NK-92 (cell line): Measurements from ENCODE around the gene ARVCF.

Source experiments
- DNase-seq: peaks from one replicate; lab custom pipeline; 2025; ENCODE audit not compliant: unreplicated experiment; lab: John Stamatoyannopoulos, UW

ARVCF gene

GRCh38 chr22:20054034-20054427 is 37.4 kb upstream of the ARVCF start:
- DNase-seq, result no peak

GRCh38 chr22:20053407-20054033 is 36.9 kb upstream of the ARVCF start:
- no peak for DNase-seq

GRCh38 chr22:20052309-20053259 is 36.0 kb upstream of the ARVCF start:
- no peak for DNase-seq

GRCh38 chr22:20051927-20052308 is 35.3 kb upstream of the ARVCF start:
- no peak for DNase-seq

DNA sequence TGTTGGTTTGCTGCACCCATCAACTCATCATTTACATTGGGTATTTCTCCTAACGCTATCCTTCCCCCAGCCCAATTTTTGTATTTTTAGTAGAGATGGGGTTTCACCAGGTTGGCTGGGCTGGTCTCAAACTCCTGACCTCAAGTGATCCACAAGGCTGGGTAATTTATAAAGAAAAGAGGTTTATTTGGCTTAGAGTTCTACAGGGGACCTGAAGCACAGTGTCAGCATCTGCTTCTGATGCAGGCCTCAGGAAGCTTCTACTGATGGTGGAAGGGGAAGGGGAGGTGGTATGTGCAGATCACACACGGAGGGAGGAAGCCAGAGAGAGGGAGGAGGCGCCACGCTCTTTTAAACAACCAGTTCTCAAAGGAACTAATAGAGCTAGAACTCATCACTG is 30.1 kb upstream of the ARVCF start:
- DNase-seq, result no peak

DNA sequence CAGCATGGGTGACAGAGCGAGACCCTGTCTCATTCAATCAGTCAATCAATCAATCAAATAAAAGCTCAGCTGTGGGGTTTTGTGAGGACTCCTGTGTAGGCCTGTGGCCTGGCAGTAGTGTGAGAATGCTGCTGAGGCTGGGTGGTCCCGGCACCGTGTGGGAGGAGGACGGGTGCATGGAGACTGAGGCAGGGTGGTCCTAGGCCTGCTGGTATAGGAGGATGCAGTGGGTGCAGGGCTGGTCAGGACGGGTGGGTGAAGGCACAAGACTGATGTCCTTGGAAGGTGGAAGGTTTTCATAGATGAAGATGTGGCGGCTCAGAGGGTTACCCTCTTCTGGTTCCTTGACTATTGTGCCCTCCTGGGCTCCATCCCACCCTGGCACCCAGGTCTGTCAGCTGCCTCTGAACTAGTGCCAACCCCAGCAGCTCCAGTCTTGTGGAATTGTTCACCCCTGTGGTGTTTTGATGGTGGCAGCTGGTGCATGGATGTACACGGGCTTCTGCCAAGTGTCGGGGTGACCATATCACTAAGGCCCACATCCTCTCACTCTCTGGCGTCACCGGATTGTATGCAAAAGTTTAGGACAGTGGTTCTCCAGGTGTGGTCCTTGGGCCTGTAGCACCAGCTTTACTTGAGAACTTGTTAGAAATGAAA is 28.0 kb upstream of the ARVCF start:
- DNase-seq, result no peak

- DNase-seq, result no peak
These were observed 27.3 kb upstream of the ARVCF start for GRCh38 chr22:20043997-20044342.

DNA sequence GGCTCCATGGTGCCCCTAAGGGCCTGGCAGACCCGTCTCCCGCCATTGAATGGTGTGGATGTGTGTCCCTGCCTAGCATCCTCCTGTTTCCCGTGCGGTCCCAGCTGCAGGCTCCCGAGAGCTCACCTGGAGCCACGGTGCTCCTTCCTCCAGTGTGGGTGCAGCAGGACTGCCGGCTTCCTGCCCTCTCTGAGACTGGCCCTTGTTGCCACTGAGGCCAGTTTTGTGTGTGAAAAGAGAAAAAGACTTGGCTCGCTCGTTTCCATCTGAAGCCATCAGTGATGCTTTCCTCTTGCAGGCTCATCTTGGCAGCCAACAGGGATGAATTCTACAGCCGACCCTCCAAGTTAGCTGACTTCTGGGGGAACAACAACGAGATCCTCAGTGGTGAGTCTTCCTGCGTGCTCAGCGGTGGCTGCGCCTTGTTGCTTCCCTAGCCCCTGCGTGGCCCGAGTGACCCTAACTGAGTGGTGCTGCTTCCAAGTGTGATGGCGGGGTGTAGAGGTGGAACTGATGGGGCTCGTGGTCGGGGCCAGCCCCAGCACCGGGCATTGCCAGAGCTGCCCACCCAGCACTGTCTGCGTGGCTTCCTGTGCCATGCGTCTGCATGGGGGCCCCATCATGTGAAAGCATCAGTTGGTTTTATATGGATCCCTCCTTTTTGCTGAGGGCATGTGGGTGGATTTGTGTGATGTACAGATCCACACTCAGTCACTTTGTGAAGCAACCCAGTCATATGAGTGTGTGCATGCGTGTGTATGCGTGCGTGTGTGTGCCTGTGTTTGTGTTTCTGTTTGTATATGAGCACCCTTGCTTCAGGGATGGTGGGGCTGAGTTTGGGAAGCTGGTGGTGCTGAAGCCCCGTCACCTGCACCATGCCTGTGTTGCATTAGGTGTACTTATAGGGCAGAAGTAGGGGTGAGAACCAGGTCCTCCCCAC is 26.7 kb upstream of the ARVCF start:
- no peak for DNase-seq

DNA sequence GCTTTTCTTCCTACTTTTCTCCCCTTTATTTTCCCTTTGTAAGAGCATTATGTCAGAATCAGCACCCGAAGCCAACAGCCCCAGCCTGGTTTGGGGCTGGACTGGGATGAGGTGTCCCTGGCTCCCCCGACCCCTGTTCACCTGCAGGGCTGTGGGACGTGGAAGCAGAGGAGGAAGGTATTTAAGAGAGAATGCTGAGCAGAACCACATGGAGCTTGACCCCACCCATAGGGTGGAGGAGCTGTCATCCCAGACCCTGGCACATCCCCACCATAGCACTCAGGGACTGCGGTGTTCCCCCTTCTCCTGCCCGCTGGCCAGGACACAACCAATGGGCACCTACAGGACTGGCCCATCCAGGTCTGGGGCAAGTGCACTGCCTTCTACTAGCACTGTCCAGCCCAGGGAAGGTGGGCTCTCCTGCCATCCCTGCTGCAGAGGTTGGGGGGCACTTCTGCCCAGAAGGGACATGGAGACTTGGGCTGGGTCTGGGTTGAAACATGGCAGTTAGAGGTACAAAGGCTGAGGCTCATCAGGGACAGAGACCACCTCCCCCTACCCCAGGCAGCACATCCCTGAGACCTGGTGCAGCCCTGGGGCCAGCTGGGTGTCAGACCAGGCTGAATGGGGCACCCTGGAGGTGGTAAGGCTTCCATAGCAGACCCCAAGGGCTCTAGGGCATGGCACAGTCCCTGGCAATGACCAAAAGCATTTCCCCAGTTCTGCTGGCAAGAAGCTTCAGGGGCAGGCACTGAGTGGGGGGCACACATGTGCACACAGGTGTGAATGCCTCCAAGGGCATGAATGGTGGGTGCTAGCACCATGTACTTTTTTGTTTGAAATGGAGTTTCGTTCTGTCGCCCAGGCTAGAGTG is 23.9 kb upstream of the ARVCF start:
- DNase-seq, result no peak

DNA sequence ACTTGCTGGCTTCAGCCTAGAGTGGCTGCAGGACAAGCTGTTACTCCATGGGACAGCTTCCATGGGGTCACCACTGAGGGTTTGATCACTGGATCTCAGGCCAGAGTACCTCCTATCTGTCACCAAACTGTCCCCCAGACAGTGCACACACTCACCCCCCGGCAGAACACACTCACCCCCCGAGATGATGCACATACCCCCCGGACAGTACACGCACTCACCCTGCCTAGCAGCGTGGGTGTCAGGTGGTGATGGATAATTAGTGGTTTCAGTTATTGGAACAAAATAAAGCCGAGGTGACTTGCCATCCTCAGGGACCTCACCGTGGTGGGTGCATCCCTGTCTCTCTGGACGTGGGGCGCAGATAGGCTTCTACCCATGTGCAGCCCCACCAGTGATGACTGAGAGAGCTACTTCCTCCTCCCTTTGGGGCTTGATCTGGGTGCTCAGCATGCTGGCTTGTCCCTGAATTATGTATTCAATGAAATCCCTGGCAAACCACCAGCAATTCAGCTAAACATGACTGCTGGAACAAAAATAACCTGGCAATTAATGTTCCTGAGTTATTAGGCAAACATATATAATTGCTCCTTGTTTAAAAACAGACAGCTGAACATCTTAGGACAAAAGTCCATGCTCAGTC is 23.2 kb upstream of the ARVCF start:
- DNase-seq, result no peak

DNA sequence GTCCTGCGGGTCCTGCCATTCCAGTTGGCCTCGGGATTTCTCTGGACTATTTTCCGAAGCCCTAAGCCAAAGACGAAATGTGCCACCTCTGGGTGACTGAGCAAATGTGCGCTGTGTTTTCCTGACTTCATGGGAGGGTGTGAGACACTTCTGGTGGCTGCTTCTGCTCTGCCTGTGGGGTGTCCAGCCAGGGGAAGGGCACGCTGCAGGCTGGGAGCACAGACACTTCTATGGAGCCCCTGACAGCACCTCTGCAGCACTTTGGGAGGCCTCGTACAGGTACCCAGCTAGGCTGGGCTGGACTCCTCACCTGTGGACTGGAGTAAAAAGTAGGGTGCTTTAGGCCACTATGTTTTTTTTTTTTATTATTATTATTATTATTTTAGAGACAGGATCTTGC is 22.0 kb upstream of the ARVCF start:
- no peak for DNase-seq

DNA sequence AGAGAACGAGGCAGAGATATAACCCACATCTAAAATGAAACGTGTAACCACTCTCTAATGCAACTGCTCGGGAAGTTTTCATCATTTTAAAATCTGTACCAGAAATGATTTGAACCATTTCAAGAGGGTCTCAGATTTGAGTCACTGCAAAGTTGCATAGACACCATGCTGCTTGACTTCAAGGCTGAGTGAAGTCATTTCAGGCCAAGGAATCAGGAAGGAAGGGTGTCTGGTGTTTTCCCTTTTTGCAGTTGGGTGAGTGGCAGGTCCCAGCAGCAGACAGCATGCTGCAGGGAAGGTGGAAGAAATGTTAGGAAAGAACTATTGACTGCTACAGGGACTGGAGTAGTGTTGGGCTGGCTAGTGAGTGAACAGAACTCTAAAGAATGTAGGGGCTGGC is 20.8 kb upstream of the ARVCF start:
- DNase-seq, result no peak

DNA sequence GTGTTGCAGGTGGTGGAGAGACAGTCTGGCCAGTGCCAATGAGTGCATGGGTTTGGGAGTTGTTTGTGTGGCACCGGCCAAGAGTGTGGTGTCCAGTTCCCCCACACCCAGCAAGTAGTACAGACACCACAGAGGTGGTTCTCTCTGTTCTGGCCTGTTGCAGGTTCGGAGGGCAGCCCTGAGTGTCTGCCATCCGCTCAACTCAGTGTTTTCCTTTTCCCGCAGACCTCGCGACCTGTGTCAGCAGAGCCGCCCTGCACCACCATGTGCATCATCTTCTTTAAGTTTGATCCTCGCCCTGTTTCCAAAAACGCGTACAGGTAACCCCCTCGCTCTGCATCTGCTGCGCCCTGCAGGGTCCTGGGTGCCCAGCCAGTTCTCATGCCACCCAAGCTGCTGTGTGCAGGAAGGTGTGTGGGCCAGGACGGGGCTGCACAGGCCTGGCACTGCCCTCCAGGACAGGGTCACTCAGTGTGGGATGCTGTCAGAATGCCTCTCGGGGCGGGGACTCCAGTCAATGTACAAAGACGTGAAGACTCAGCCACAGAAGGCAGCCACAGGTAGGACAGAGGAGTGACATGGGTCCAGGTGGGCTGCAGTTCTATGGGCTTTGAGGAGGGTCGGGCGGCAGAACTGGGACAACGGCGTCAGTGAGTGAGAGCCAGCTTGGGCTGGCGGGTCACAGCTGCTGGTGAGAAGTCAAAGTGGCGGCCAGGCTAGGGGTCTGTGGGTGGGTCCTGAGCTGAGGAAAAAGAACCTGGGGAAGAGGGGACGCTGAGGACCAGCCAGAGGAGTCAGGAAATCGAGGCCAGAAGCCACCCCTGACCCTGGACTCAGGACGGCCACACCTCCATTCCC is 20.1 kb upstream of the ARVCF start:
- DNase-seq, result no peak

GRCh38 chr22:20036084-20036482 is 19.5 kb upstream of the ARVCF start:
- no peak for DNase-seq

DNA sequence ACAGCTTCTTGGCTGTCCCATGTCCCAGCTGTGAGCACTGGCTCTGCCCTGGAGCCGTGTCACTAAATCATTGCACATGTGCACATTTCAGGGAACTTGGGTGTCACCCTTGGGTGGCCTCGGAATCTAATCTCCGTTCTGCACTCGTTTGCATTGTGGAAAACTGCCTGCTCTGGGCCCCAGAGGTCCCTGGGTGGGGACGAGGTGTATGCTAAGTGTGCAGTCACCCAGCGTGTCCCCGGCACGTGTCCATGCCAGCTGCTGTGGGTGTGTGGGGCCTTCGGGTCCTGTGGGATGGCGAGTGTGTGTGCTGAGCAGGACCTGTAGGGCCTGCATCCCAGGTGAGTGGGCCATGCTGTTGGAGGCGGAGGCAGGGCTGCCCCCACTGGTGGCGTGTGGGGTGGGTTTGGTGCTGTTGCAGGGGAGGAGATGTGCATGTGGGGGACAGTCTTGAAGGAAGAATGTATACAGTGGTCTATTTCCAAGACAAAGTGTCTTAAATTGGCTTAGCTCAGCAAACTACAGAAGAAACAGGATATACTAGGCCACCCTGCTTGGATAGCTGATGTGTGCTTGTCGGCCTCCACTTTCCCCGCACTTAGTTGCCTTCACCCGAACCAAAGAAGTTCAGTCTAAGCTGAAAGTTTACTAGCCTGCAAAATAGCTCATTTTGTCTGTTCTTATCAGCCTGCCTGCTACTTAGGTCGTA is 18.9 kb upstream of the ARVCF start:
- no peak for DNase-seq

- DNase-seq, result no peak
These were observed 17.5 kb upstream of the ARVCF start for GRCh38 chr22:20034143-20034542.

- no peak for DNase-seq
These were observed 16.6 kb upstream of the ARVCF start for GRCh38 chr22:20033045-20033706.
